SK-N-DZ (cell line): ENCODE measurements around the gene DNAL1.
"Not testable (repeated sequence)": the region's sequence is repeated elsewhere in the genome, so short reads cannot be mapped to it uniquely, and the experiment has no call there.

Source experiments
- DNase-seq: peaks from one replicate; pipeline ENCODE4 v3.0.0-alpha.2; 2015; ENCODE audit warnings: low spot score

Gene DNAL1

DNA sequence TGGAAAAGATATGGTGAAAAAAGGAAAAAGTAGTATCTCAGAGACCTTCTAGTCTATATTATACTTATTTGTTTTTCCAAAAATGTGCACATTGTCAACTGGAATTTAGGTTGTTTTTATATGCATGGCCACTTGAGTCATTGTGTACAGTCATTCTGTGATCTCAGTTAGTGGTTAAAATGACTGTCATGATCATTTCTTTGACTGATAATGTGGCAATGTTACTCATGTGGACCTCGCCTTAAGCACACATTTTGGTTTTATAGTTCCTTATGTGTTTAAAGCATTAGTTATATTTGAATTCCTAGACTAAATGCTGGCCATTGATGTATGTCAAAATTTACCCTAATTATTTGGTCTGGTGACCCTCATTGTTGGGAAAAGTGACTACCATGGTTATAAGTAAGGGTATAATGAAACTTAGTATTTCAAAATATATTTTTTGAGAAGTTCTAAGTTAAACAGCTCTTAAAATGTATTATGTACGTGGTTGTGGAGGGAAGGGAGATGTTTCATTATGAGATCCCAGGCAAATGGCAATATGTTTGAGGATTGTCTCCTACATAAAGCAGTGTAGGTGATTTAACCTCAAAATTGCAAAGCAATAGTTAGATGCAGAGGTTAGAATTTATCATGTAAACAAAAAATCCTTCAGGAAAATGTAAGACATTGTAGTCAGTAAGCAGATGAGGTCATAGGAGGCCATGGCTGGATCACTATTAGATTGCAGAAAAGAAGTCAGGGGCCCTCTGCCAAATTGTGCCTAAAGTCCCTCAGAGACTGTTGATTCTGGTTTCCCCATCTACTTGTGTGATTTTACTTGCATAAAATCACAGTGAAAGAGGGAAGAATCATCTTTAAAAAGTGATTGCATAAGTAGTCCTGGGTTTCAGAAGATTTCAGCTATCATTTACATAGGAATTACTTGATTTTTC, 51.9 kb downstream of the DNAL1 start:
- no peak for DNase-seq

DNA sequence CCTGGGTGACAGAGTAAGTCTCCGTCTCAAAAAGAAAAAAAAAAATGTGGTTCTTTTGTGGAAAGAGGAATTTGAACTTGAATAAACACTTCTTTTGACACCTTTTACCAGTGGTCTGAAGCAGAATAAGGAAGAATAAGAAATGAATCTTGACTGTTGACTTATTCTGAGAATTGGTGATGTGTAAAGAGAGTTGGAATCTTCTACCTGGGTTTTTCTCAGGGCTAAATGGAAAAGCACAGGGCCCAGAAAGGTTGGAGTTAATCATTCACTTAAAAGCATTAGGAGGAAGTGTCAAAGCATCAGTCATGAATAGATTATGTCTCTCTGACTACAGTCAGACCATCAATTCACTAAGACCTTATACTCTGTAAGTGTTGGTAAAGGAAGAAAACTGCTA, 55.5 kb downstream of the DNAL1 start:
- DNase-seq, result no peak

DNA sequence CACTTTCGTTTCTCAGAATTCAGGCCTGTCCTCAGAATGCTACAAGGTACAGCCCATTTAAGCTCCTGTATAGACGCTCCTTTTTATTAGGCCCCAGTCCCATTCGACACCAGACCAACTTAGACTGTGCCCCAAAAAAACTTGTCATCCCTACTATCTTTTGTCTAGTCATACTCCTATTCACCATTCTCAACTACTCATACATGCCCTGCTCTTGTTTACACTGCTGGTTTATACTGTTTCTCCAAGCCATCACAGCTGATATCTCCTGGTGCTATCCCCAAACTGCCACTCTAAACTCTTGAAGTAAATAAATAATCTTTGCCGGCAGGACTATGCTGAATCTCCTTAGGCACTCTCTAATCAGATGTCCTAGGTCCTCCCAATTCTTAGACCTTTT, 63.3 kb downstream of the DNAL1 start:
- DNase-seq, result not testable (repeated sequence)

DNA sequence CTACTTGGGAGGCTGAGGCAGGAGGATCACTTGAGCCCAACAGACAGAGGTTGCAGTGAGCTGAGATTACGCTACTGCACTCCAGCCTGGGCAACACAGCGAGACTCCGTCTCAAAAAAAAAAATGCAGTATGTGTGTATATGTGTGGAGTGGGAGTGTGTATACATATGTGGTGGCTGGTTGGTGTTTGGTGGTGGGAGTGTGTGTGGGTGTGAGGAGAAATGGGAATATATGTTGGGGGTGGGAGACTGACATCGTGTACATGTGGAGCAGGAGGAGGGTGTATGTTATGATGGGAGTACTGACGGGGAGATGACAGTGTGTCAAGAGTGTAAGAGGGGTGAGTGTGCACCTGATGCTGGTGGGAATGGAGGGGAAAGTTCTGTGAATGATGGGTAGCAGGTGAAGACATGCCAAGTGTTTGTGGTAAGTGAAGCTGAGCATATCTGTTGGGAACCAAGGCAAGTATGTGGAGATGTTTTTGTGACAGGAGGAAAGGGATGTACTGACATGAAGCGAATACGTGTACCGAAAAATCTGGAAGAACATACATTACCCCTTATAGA, 65.2 kb downstream of the DNAL1 start:
- no peak for DNase-seq

DNA sequence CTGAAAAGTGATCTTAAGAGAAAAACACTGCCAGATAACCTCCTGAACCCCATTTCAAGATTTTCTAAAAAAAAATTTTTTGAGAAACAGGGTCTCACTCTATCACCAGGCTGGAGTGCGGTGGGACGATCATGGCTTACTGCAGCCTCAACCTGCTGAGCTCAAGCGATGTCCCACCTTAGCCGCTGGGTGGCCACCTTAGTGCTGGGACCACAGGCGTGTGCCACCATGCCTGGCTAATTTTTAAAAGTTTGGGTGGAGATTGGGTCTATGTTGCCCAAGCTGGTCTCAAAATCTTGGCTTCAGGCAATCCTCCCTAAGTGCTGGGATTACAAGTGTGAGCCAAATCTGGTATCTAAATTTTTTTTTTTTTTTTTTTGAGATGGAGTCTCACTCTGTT, 66.0 kb downstream of the DNAL1 start:
- no peak for DNase-seq

DNA sequence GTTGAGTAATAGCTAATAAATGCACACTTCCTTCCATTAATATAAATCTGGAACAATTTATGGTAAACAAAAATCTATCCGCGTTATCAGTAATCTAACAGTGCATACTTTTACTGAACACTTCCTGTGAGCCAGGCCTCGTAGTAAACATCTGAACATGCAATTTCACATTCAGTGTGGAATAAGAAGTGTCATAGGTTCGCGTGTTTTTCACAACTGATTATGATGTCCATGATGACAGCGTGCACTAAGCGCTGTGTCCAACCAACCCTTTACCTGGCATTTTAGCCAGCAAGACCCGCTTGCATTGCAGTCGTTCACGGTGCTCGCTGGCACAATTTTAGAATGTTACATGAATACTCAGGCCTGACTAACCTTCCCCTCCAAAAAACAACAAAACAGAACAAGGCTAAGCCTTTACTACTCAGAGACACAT, 67.3 kb downstream of the DNAL1 start:
- DNase-seq, result no peak

DNA sequence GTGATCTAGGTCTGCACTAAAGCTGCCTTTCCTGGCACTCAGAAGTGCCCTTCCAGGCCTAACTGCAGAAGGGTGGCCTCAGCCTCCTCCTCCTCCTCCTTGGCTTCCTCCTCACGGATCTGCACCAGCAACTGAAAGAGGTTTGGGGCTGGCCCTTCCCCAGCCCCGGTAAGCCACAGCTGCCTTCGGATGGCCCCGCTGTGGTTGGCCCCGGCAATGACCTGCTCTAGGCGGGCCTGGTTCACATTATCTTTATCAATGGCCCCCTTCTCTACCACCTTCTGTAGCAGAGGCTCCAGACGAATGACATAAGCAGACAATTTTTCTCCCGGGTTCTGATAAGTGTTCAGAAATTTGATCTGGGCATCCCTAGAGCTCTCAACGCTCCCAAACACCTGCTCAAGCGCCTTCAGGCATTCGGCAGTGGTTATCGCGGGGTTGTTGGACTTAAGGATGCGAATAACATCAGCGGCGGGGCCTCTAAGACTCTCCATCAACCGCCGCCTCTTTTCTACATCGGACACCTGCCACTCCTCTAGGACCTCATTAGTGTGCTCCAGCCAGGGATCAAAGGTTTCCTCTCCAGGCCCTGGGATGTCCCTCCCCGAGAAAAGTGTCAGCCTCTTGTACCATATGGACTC, 67.9 kb downstream of the DNAL1 start:
- DNase-seq, result peak; percentile 58

DNA sequence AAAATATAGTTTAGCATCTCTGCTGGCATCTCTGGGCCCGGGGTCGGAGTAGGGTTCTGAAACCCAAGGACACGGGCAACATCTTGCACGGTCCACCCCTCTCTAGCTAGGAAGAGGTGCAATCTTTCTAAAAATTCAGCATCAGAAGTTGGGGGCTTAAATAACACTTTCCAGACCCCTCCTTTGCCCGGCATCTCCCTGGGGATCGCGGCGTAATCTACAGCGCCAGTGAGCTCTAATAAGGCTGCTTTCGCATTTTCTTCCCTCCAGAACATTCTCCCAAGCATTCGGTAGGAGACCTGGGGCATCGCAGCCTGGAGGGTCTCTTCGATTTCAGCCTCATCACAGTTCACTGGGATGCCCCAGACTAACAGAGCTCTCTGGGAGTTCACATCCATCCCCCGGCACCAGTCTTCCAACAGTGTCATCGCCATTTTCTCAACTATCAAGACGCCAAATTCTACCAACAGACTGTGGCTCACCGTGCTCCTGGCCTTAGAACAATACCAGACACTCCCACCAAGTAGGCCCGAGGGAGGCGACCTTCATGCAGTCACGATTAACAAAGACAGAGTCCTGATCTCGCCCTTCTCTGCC, 68.5 kb downstream of the DNAL1 start:
- DNase-seq, result no peak

DNA sequence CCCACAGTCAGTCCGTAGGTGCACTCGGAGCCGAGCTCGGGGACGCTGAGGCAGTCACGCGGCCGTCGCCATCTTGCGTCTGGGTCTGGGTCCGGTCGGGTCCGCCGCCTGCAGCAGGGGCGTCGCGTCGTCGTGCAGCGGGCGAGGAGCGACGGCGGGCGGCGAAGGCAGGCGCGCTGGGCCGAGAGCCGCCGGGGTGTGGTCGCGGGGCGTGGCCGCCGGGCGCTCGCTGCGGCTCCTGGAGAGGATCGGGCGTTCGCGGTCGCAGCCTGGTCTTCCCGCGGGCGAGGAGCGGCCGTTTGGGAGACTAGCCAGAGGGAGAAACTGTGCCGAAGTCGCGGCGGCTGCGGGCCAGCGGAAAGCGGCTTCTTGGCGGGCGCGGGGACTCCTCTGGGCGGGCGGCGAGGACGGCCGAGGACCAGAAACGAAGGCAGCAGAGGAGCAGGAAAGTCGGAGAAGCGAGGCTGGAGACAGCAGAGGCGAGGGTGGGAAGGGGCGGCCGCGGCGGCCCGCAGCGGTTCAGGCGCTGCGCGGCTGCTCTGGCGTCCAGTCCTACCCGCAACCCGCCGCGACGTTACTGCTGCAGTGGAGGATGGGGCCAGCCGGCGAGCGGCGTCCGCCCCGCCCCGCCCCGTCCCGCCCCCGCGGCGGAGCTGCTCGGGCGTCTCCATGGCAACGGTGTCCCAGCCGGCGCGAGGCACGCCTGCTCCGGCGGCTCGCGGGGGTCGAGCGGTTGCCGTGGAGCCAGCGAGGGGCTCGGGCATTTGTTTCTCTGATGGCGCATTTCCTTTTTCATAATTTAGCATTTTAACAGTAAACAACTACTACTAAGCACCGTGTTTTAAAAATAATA, 69.2 kb downstream of the DNAL1 start, which contains the start of gene PNMA1:
Gene PNMA1 (minus strand): TSS at position 582 of the 853 bp plus-strand sequence. CDS start 745 bp downstream, outside the sequence.
- peak; percentile 83 for DNase-seq

DNA sequence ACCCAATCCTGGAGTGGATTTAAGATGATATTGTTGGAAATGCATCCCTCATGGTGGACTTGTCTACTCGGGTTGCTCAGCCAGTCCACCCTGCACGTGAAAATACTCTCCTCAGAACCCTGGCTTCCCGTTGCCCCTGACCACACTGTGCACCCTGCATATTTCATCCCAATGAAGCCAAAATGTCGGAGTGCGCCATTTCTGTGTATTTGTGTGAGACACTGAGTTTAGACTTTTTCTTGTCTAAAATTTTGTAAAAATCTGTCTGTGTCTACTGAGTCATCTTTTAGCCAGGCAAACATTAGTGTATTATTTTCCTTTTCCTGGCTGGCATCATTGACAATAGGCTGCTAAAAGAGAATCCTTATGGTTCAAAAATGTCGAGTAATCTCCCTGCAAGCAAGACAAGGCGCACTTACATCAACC, 69.9 kb downstream of the DNAL1 start:
- no peak for DNase-seq

DNA sequence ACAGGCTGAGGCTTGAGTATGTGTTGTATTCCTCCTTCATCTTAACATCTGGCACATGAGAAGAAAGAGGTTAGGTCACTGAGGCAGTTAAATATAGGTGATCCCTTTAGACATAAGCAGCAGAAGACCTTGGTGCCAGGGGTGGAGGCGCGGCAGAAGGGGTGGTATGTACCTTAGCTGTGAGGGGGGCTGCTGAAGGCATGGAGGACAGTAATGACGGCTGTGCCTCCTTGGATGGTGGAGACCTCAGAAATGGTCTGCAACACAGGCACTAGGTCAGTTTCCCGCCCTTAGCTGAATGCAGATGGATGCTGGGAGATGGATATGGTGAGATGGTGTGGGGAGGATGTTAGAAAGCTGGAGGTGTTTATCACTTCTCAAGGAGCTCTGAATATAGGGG, 70.9 kb downstream of the DNAL1 start:
- no peak for DNase-seq

DNA sequence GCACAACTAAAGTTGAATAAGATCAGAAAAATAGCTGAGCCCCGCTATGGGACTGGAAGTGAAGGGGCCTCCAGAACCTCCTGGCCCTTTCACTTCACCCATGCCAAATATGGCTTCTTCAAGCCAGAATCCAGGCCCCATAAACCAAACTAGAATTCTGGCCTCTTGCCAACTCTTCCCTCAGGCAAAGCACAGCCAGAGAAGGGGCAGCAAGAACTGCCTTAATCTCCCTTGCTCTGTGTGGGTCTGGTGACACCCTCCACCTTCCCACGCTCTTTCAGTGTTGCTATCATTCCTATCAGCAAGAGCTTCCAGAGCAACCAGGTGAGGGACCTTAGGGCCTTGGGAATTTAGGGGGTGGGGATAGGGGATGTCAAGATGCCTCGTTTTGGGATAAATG, 72.5 kb downstream of the DNAL1 start:
- no peak for DNase-seq

DNA sequence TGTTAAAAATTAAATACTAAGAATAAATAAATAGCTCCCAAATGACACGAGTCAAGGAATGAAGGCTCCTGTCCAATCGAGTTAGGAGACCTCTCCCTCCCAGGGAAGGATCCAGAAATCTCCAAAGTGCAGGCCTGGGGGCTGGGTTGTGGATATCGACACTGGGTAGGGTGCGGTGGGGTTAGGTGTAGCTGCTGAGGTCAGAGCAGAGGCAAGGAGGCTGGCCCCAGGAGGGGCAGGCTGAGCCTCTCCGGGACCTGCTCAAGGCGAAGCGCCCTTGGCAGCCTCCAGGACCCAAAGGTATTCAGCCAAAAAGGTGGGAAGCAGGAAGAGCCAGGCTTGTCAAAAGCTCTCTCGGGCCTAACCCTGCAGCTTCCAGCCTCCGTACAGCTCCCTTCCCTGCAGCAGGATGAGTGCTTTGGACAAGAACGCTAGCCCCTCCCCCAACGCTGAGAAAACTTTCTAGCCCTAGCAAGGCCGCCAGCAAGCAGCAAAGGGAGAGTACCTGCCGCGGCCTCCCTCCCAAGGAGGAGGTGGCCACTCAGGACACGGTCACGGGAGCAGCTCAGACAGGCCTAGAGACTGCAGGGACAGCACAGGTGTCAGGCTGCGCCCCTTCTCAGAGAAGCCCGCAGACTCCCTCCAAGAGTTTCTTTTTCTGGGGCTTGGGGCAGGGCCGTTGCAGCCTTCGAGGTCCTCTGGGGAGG, 73.1 kb downstream of the DNAL1 start:
- no peak for DNase-seq

DNA sequence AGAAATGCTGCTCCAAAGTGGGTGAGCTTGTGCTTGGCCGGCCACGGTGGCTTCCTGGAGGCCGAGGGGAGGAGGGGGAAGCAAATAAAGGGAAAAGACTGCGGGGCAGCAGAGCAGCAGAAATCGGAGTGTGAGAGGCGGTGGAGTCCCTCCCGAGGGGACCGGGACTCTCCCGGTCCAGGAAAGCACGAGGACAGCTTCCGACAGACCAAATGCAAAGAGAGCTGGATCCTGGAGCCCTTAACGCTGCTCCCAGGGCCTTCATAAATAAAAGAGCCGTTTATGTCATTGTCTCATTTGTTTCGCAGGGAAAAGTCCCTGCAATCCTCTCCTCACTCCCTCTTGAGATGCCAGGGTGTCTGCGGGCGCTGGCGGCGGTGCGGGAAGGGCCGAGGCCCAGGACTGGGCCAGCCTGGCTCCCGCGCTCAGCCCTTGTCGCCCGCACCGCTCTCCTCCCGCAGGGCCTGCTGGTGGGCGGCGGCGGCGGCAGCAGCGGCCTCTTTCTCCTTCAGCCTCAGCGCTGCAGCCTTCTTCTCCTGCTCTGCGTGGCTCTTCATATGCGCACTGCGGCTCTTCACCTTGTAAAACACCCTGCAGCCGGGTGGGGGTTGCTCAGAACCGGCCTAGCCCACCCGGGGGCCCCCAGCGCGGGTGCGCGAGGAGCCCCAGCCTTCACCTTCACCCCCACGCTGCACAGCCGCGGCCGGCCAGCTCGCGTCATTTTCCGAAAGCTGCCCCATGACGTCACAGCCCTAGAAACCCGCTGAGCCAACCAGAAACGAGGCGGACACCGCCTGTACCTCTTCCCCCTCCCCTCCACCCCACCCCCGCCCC, 73.8 kb downstream of the DNAL1 start:
- no peak for DNase-seq

DNA sequence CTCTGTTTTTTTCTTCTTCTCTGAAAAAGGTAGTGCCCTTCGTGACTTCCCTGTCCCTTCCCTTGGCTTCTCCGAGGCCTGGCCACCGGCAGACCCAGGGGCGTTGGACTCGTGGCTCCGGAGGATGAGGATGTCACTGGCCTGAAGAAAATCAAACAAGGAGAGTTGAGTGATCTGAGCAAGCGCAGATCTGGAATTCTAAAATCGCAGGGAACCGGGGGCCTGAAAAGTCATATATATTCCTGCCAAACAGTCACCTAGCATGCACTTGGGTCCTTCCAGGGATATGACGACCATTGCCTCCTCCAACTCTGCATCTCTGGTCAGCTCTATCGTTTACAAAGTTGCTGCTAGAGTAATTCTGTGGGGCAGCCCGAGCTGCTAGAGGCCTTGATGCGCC, 74.6 kb downstream of the DNAL1 start:
- no peak for DNase-seq

DNA sequence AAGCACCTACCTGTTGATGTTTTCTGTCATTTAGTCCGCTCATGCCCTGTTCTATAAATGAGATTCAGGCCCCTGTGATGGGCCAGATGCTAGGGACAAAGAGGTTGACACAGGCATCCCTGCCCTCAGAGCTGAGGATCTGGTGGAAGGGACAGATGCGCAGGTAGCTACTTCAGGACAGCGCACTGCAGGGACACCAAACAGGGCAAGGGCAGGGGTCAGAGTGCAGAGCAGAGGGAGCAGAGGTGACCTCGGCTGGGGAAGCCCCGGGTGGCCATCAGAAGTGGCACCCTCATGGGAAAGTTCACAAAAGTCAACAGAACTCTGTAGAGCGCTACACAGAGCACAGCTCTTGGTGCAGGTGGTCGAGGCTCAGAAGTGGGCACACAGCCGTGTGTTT, 75.0 kb downstream of the DNAL1 start:
- DNase-seq, result no peak

DNA sequence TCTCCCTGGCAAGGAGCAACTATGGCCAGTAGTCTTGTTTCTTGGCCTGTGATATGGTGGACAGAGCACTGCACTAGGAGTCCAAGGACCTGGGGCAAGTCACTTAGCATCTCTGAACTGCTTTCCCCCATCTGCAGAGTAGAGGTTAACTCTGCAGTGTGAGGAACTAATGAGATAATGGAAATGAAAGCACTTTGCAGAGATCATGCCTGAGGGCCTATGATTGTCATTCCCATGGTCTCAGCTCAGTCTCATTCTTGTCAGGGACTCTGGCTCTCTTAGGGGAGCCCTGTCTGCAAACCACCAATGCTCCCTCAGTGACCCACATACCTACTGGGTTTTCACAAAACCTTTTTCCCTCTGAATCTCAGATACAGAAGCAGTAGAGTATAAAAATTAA, 75.8 kb downstream of the DNAL1 start:
- DNase-seq, result no peak

DNA sequence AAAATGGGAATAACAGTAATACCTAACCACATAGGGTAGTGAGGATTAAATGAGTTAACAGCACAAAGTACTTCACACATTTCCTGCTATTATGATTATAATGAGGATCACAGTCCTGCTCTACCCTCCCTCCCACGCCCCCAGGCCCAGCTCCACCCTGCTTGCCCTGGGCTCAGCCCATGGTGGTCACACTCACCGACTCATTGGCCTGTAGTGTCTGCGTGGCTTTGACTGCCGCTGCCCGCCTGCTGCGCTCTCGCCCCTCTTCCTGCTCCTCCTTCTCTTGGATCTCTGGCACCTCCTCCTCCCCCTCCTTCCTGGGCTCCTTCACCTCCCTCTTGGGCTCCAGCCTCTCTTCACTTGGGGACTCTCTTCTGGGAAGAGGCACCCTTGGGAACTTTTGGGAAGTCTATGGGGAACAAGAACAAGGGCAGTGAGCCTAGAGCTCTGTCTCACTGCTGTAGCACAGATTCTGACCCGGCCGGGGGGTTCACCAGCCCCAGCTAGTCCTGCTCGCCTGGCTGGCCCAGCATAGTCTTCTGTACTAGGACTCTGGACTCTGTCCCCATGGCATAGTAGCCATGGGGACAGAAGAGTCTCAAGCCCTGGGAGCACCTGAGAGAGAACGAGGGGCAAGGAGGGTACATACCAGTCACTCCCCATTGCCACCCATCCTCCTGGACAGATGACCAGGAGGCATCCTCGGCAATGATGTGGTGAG, 76.5 kb downstream of the DNAL1 start:
- DNase-seq, result no peak

DNA sequence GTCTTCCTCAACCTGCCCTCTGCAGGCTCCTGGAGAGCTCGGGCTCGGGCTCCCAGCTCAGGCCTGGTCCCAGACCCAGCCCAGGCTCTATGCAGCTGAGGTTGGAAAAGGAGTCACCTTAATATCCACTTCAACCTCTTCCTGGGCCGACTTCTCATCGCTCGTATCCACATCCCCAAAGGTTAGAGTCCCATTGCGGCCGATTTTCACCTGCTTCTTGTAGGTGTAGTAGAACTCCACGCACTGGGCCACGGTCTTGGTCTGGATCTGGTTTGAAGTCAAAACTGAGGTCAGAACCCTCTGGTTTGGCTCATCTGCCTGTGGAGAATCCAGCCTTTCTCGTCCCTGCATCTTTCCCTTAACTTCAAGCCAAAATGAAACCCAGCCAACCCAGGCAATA, 77.8 kb downstream of the DNAL1 start:
- no peak for DNase-seq
